GM12878 (cell line): ENCODE data around the gene CLEC16A. TPM values are rescaled to one million over a fixed set of nuclear protein-coding genes. Genes with fewer than 3 reads are reported as not detected.

ENCODE experiments used
- ATAC-seq: fragments of 200-7000 bp; cut with Tn5 transposase; 3 replicates; pipeline ENCODE4 v1.9.1; 2020; ENCODE audit warnings: mild to moderate bottlenecking, moderate library complexity
- BruUV-seq: library from RNA; stranded (reverse); fragments of 400-500 nt; replicated peaks from 2 replicates; lab custom pipeline; 2021; lab: Mats Ljungman, UMichigan
- CTCF ChIA-PET: fragments of 300-600 bp; sonication (Branson Sonifier 250); formaldehyde crosslinking; extraction: SDS; loops from one replicate; lab custom pipeline; 2021; ENCODE audit warnings: inconsistent platforms; lab: Yijun Ruan, JAX
- POLR2A ChIA-PET: fragments of 350-600 bp; formaldehyde crosslinking; extraction: SDS; loops from one replicate; lab custom pipeline; 2021; ENCODE audit warnings: inconsistent platforms; lab: Charles Lee
- RAD21 ChIA-PET: fragments of 300-600 bp; sonication (Branson Sonifier 250); formaldehyde crosslinking; loops from one replicate; lab custom pipeline; 2023; ENCODE audit warnings: antibody characterized with exemption; ENCODE audit not compliant: unreplicated experiment; lab: Charles Lee
- SMC1A ChIA-PET: fragments of 300-600 bp; sonication (Branson Sonifier 250); formaldehyde crosslinking; loops from one replicate; lab custom pipeline; 2023; ENCODE audit not compliant: unreplicated experiment, uncharacterized antibody; lab: Charles Lee
- DNase-seq: peaks from one replicate; pipeline ENCODE4 v3.0.0-alpha.2; 2011; ENCODE audit warnings: low read depth, low spot score
- FAIRE-seq: peaks from 3 replicates; lab custom pipeline; 2011; peaks lifted over from hg19 to GRCh38; lab: Jason Lieb, UNC
- H2AFZ ChIP-seq: 2 replicates; pipeline ENCODE4 v1.6.0; 2011; ENCODE audit warnings: low read depth, low read length, control low read depth; ENCODE audit not compliant: control insufficient read depth
- H3K27ac ChIP-seq: 2 replicates; pipeline ENCODE4 v1.5.1; 2011; ENCODE audit warnings: control low read depth; ENCODE audit not compliant: control insufficient read depth, insufficient read depth
- H3K27me3 ChIP-seq, 2 experiments: replicated peaks in 1 of 2; 2 replicates each; pipeline versions ENCODE4 v1.6.0 to v1.6.1; 2011; ENCODE audit warnings: low read length in 1 of 2; ENCODE audit not compliant: control insufficient read depth in 2 of 2, insufficient read depth in 2 of 2
- H3K36me3 ChIP-seq, 2 experiments: 2 replicates each; pipeline ENCODE4 v1.5.1; 2011; ENCODE audit warnings: low read length in 1 of 2; ENCODE audit not compliant: control insufficient read depth in 2 of 2, insufficient read depth in 2 of 2
- H3K4me1 ChIP-seq: 2 replicates; pipeline ENCODE4 v1.6.1; 2011; ENCODE audit warnings: mild to moderate bottlenecking, low read length, moderate library complexity, mixed read lengths; ENCODE audit not compliant: control insufficient read depth, insufficient read depth
- H3K4me2 ChIP-seq: 2 replicates; pipeline ENCODE4 v1.6.0; 2011; ENCODE audit warnings: control low read depth; ENCODE audit not compliant: control insufficient read depth, insufficient read depth
- H3K4me3 ChIP-seq: fragments of 200-600 bp; sonication (generic); 2 replicates; pipeline ENCODE4 v1.5.1; 2016
- H3K79me2 ChIP-seq: 2 replicates; pipeline ENCODE4 v1.6.0; 2011; ENCODE audit warnings: low read length; ENCODE audit not compliant: control insufficient read depth, insufficient read depth
- H3K9ac ChIP-seq: 2 replicates; pipeline ENCODE4 v1.8.0; 2011; ENCODE audit warnings: low read length, control low read depth, mixed read lengths; ENCODE audit not compliant: control insufficient read depth, insufficient read depth
- H3K9me3 ChIP-seq: replicated peaks from 3 replicates; pipeline ENCODE4 v1.5.1; 2011; ENCODE audit warnings: mild to moderate bottlenecking, low read length; ENCODE audit not compliant: control insufficient read depth, insufficient read depth
- H4K20me1 ChIP-seq: 2 replicates; pipeline ENCODE4 v1.6.0; 2011; ENCODE audit not compliant: control insufficient read depth, insufficient read depth
- BHLHE40 ChIP-seq, 2 experiments: fragments of 450-650 bp in 1 of 2; IDR thresholded peaks; 2 replicates each; pipeline ENCODE4 v1.6.1; 2011 to 2017; ENCODE audit warnings: low read depth in 2 of 2, borderline replicate concordance in 1 of 2, improper control_type of control experiment in 1 of 2, low read length in 1 of 2, mild to moderate bottlenecking in 1 of 2
- BRCA1 ChIP-seq: IDR thresholded peaks from 2 replicates; pipeline ENCODE4 v1.6.1; 2011; ENCODE audit warnings: low read depth, low read length, improper control_type of control experiment
- CHD4 ChIP-seq: fragments of 200-600 bp; sonication (generic); IDR thresholded peaks from 2 replicates; pipeline ENCODE4 v1.6.1; 2016; ENCODE audit warnings: mild to moderate bottlenecking
- E2F4 ChIP-seq: IDR thresholded peaks from 2 replicates; pipeline ENCODE4 v1.6.1; 2012; ENCODE audit warnings: low read depth, low read length, improper control_type of control experiment
- EED ChIP-seq: sonication (generic); IDR thresholded peaks from 2 replicates; pipeline ENCODE4 v1.6.1; 2016; ENCODE audit warnings: antibody characterized with exemption, low read depth
- FOS ChIP-seq: IDR thresholded peaks from 3 replicates; pipeline ENCODE4 v1.6.1; 2011; ENCODE audit warnings: borderline replicate concordance; ENCODE audit not compliant: insufficient read length; ENCODE audit errors: extremely low read depth
- IKZF2 ChIP-seq, 2 experiments: fragments of 450-650 bp; IDR thresholded peaks; 2 replicates each; pipeline ENCODE4 v1.6.1; 2017; ENCODE audit warnings: mild to moderate bottlenecking in 2 of 2, moderate library complexity in 2 of 2
- IRF5 ChIP-seq: fragments of 450-650 bp; IDR thresholded peaks from 2 replicates; pipeline ENCODE4 v1.6.1; 2017; ENCODE audit warnings: borderline replicate concordance
- NBN ChIP-seq: fragments of 450-650 bp; IDR thresholded peaks from 2 replicates; pipeline ENCODE4 v1.6.1; 2016
- NFYB ChIP-seq: IDR thresholded peaks from 2 replicates; pipeline ENCODE4 v1.6.1; 2011; ENCODE audit warnings: low read depth, mild to moderate bottlenecking, low read length, improper control_type of control experiment, moderate library complexity; ENCODE audit not compliant: insufficient read depth
- PBX3 ChIP-seq: IDR thresholded peaks from 2 replicates; pipeline ENCODE4 v1.6.1; 2011; ENCODE audit warnings: mild to moderate bottlenecking, low read depth, low read length, moderate library complexity; ENCODE audit not compliant: insufficient replicate concordance
- RAD21 ChIP-seq: IDR thresholded peaks from 2 replicates; pipeline ENCODE4 v1.6.1; 2011; ENCODE audit warnings: mild to moderate bottlenecking, low read depth, low read length, moderate library complexity; ENCODE audit not compliant: insufficient read depth
- RB1 ChIP-seq: fragments of 450-650 bp; formaldehyde crosslinking; IDR thresholded peaks from 2 replicates; pipeline ENCODE4 v1.6.1; 2017; ENCODE audit warnings: mild to moderate bottlenecking, borderline replicate concordance
- RCOR1 ChIP-seq: conservative IDR thresholded peaks from 2 replicates; pipeline ENCODE4 v1.6.1; 2012; ENCODE audit warnings: low read depth, low read length, improper control_type of control experiment
- RELA ChIP-seq: fragments of 450-650 bp; IDR thresholded peaks from 2 replicates; pipeline ENCODE4 v1.8.0; 2014; ENCODE audit warnings: borderline replicate concordance; ENCODE audit not compliant: partially characterized antibody
- SMAD1 ChIP-seq: fragments of 450-650 bp; IDR thresholded peaks from 2 replicates; pipeline ENCODE4 v1.6.1; 2018; ENCODE audit warnings: mild to moderate bottlenecking, low read depth; ENCODE audit not compliant: partially characterized antibody
- SMAD5 ChIP-seq: IDR thresholded peaks from 2 replicates; pipeline ENCODE4 v1.6.1; 2016; ENCODE audit warnings: antibody characterized with exemption, low read depth
- SPI1 ChIP-seq: IDR thresholded peaks from 2 replicates; pipeline ENCODE4 v1.6.1; 2011; ENCODE audit warnings: low read depth, mild to moderate bottlenecking, low read length, moderate library complexity, borderline replicate concordance; ENCODE audit not compliant: insufficient read depth
- SREBF1 ChIP-seq: IDR thresholded peaks from 2 replicates; pipeline ENCODE4 v1.6.1; 2012; ENCODE audit warnings: mild to moderate bottlenecking, low read length
- STAT3 ChIP-seq: IDR thresholded peaks from 2 replicates; pipeline ENCODE4 v1.6.1; 2011; ENCODE audit warnings: low read depth, low read length, improper control_type of control experiment
- WGBS: methylation state at CpG from one replicate; pipeline ENCODE4 v1.1.6; 2016; ENCODE audit warnings: low lambda C conversion rate; ENCODE audit not compliant: insufficient replicate concordance, insufficient coverage; ENCODE audit errors: missing lambda C conversion rate; 5-methylcytosine and 5-hydroxymethylcytosine counted together
- in situ Hi-C: fragments of 300-500 bp; cut with MboI; formaldehyde crosslinking; loops from 9 replicates; pipeline ENCODE4 v1.14.3; 2018; ENCODE audit warnings: mixed read lengths
- intact Hi-C: fragments of 100-400 bp; cut with micrococcal nuclease; formaldehyde crosslinking; loops from one replicate; pipeline ENCODE4 v1.14.2; 2022; ENCODE audit not compliant: unreplicated experiment
- polyA plus RNA-seq, 11 experiments: library from polyadenylated mRNA; depleted of rRNA in 4 of 11; unstranded in 6 of 11; stranded (reverse) in 5 of 11; fragments of >200 nt; fragmentation: Nextera tagmentation in 4 of 11; fragmentation: Illumina TruSeq in 1 of 11; extraction: Ambion mirVana in 4 of 11; extraction: Trizol in 1 of 11; gene quantifications; 1 replicate in 1 of 11; 2 replicates in 10 of 11; pipeline versions ENCODE4 v1.2.1 to v1.2.3, GENCODE V29; 2011 to 2016; ENCODE audit warnings: inconsistent platforms in 2 of 11, missing spikeins in 2 of 11, low read depth in 1 of 11
- total RNA-seq, 4 experiments: library from RNA; depleted of rRNA in 3 of 4; stranded (reverse); fragments of >200 nt in 3 of 4; fragmentation: Illumina TruSeq in 1 of 4; extraction: Trizol in 1 of 4; gene quantifications; 2 replicates each; pipeline versions ENCODE4 v1.2.1 to v1.2.3, GENCODE V29; 2013 to 2021

CLEC16A gene
- total and polyA plus RNA-seq, 10 of the 15 experiments (the other 5 are each of a cell fraction or from before 2014, with no cell fraction given), result 1.5 to 28.8 (median 19.2) TPM

GRCh38 chr16:11202260-11203091, 258.1 kb downstream of the CLEC16A start:
- ChIA-PET POLR2A (interaction anchor here (0.5 to 4.5 kb wide), 9 partner anchors 10 to 168 kb away, joined by 3 to 48 read pairs (median 3); no protein-coding TSS in a partner anchor), SMC1A (interaction anchor here (0.9 to 4.3 kb wide), 16 partner anchors 12 to 237 kb away, joined by 3 to 35 read pairs (median 5); no protein-coding TSS in a partner anchor), RAD21 (interaction anchor here (1.0 to 9.3 kb wide), 18 partner anchors 8 to 238 kb away, joined by 3 to 86 read pairs (median 7); partner anchors contain the start of gene SOCS1), CTCF (interaction anchor here (0.5 to 2.5 kb wide), 7 partner anchors 22 to 239 kb away, joined by 3 to 13 read pairs (median 4); partner anchors contain the start of gene SOCS1)
- Histone ChIP-seq H4K20me1 (no peaks in the 10 kb centered on the region), H3K9ac (peak overlapping the region; percentile 49; the same call in 1 of the 2 replicates), H3K4me2 (peak overlapping the region; percentile 51), H3K27me3 (no peaks in the 10 kb centered on the region), H3K27ac (peak overlapping the region; percentile 45), H3K4me1 (peaks cover 72% of the 10 kb centered on the region), H3K36me3 (no peaks in the 10 kb centered on the region), H3K9me3 (peaks cover under 1% of the 10 kb centered on the region; the same call in 2 of the 3 replicates), H2AFZ (peak overlapping the region; percentile 16; the same call in 1 of the 2 replicates), H3K4me3 (0 out of 2 replicates have a peak overlapping the region, but pooled peaks have one; percentile 34), H3K79me2 (no peaks in the 10 kb centered on the region)
- in situ Hi-C loops, result no loop called here
- intact Hi-C loops, result loop anchor here (1.0 to 5.0 kb wide), 6 partner anchors 19 to 238 kb away; no protein-coding TSS in a partner anchor
- 2% methylated on average over 13 of the region's 13 CpGs for WGBS
- peak; percentile 62 for DNase-seq
- ATAC-seq, result peak; percentile 68
- FAIRE-seq, result no peak
- TSS peak; percentile 92 for BruUV-seq
- TF ChIP-seq RB1, result peak; percentile 14; the same call in 1 of the 2 replicates
- no peak for TF ChIP-seq FOS
- TF ChIP-seq CHD4, result no peak
- no peak for TF ChIP-seq SPI1
- TF ChIP-seq SMAD1, result peak; percentile 41
- no peak for TF ChIP-seq NFYB
- no peak for TF ChIP-seq E2F4
- no peak; the same call in 1 of the 2 replicates for TF ChIP-seq RAD21
- TF ChIP-seq RCOR1, result no peak
- TF ChIP-seq STAT3, result no peak
- no peak for TF ChIP-seq IRF5
- no peak for TF ChIP-seq PBX3
- peak; percentile 49 for TF ChIP-seq NBN
- peak; percentile 81 to 86 for TF ChIP-seq IKZF2 (IDR thresholded peaks at IDR 0.05)
- peak; percentile 65 to 66 for TF ChIP-seq BHLHE40 (IDR thresholded peaks at IDR 0.05; ENCODE audit: borderline replicate concordance in 1 of 2, low read depth in 2 of 2, low read length in 1 of 2)
- TF ChIP-seq BRCA1, result no peak
- no peak for TF ChIP-seq SMAD5
- peak; percentile 95 for TF ChIP-seq EED
- peak; percentile 99 for TF ChIP-seq RELA
- no peak for TF ChIP-seq SREBF1
